Muscle layer of colon (tissue), 2 donors: ENCODE data around the gene DBT.
A peak's percentile ranks its signal among the peaks of the same experiment; 100 is the strongest.
"Not testable (repeated sequence)": the region's sequence is repeated elsewhere in the genome, so short reads cannot be mapped to it uniquely, and the experiment has no call there.

Experiments
- H3K27ac ChIP-seq: one replicate; pipeline ENCODE4 v1.7.0; 2013; ENCODE audit warnings: low read depth, mild to moderate bottlenecking, low read length, moderate library complexity
- H3K27me3 ChIP-seq, 2 donors: one replicate each; pipeline ENCODE4 v1.7.0; 2013; ENCODE audit warnings: low read length in 2 of 2, mild to moderate bottlenecking in 2 of 2; ENCODE audit not compliant: insufficient read depth in 2 of 2, control insufficient read depth in 1 of 2
- H3K36me3 ChIP-seq: one replicate; pipeline ENCODE4 v1.7.0; 2013; ENCODE audit warnings: mild to moderate bottlenecking, low read length; ENCODE audit not compliant: insufficient read depth
- H3K4me1 ChIP-seq: one replicate; pipeline ENCODE4 v1.7.0; 2013; ENCODE audit warnings: mild to moderate bottlenecking, low read length; ENCODE audit not compliant: insufficient read depth
- H3K4me3 ChIP-seq, 2 donors: one replicate each; pipeline ENCODE4 v1.7.0; 2013; ENCODE audit warnings: low read length in 2 of 2, low read depth in 1 of 2, mild to moderate bottlenecking in 1 of 2, moderate library complexity in 1 of 2
- H3K9ac ChIP-seq: one replicate; pipeline ENCODE4 v1.7.0; 2013; ENCODE audit warnings: low read length
- H3K9me3 ChIP-seq: one replicate; pipeline ENCODE4 v1.7.0; 2013; ENCODE audit warnings: mild to moderate bottlenecking, low read length
- donor health status: abdominal sarcoma.
- donor health status: Adenocarcinoma of cecum.

The DBT gene

DNA sequence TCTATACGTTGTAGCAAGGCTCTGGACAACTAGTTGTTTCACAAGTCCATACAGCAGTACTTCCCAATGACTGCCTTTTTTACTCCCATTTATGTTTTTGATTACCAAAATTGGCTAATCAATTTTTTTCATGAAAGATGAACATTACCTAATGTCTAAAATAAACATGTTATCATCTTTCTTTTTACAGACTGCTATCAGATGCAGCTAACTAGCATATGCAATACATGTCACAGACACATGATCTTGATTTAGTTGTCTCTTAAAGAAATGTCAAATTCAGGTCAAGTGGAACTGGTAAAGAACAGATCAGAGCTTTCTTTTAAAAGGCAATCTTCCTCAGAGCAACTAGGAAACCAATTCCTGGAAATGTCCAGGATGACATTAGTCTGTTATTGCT lies 630 bp upstream of the DBT start:
- H3K27ac ChIP-seq: peak overlapping the region; percentile 80

DNA sequence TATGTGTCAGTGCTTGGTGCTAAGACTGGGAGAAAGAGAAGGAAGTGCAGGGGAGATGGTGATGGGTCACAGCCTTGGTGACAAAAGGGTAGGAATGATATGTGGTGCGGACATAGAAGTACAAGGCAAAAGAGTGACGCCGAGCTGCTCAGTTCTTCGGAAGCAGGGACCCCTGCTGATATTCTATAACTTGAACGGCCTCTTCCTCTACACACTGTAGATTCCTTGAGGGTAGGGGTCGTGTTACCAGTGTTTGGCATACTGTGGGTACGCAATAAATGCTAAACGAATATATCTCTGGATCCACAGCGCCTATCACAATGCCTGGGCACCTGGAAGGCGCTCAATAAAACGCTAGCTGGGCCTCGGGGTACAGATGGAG lies 488 bp downstream of the DBT start:
- H3K27ac ChIP-seq: peak overlapping the region; percentile 80
- peak overlapping the region; percentile 95 to 99 for H3K4me3 ChIP-seq
- no peaks in the 10 kb centered on the region for H3K27me3 ChIP-seq
- peaks cover 9% of the 10 kb centered on the region for H3K4me1 ChIP-seq
- no peaks in the 10 kb centered on the region for H3K36me3 ChIP-seq
- peak overlapping the region; percentile 81 for H3K9ac ChIP-seq
- no peaks in the 10 kb centered on the region for H3K9me3 ChIP-seq

More for the DNA sequence above, 630 bp upstream of the DBT start:
- no peaks in the 10 kb centered on the region for H3K27me3 ChIP-seq
- H3K4me1 ChIP-seq: peaks cover 9% of the 10 kb centered on the region
- no peaks in the 10 kb centered on the region for H3K9me3 ChIP-seq
- H3K36me3 ChIP-seq: no peaks in the 10 kb centered on the region
- peak overlapping the region; percentile 95 to 99 for H3K4me3 ChIP-seq
- no peak overlapping the region for H3K9ac ChIP-seq

- Histone ChIP-seq H3K9me3 (no peaks in the 10 kb centered on the region), H3K36me3 (no peaks in the 10 kb centered on the region), H3K9ac (no peak overlapping the region), H3K4me3 (no peak overlapping the region), H3K27me3 (no peaks in the 10 kb centered on the region), H3K4me1 (peaks cover 9% of the 10 kb centered on the region), H3K27ac (no peak overlapping the region)
These were observed 2.9 kb downstream of the DBT start for GRCh38 chr1:100246738-100247137.

- H3K27me3 ChIP-seq: no peaks in the 10 kb centered on the region
- no peaks in the 10 kb centered on the region for H3K4me1 ChIP-seq
- no peaks in the 10 kb centered on the region for H3K9me3 ChIP-seq
- H3K36me3 ChIP-seq: peaks cover 20% of the 10 kb centered on the region
- H3K9ac ChIP-seq: no peak overlapping the region
- no peak overlapping the region for H3K27ac ChIP-seq
- no peak overlapping the region for H3K4me3 ChIP-seq
These were observed 9.0 kb downstream of the DBT start for GRCh38 chr1:100240631-100241030.

DNA sequence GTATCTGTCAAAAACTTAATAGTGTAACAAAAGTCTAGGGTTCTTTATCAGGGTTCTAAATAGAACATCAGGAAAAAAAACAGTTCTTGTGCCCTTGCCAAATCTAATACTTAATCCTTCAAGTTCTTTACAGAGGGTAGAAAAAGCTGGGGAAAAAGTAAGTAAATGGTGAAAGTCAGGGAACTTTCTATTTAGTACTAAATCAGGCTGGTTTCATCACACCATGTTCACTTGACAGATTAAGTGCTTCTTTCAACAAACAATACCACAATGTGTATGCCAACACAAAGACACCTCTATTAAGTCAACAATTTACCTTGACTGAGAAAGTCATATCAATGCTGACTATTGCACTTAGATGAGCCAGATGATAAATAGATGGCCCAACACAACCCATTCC lies 9.7 kb downstream of the DBT start:
- no peaks in the 10 kb centered on the region for H3K4me1 ChIP-seq
- H3K9ac ChIP-seq: no peak overlapping the region
- no peak overlapping the region for H3K27ac ChIP-seq
- H3K4me3 ChIP-seq: no peak overlapping the region
- H3K9me3 ChIP-seq: no peaks in the 10 kb centered on the region
- peaks cover 20% of the 10 kb centered on the region for H3K36me3 ChIP-seq
- no peaks in the 10 kb centered on the region for H3K27me3 ChIP-seq

- Histone ChIP-seq H3K36me3 (peaks cover 27% of the 10 kb centered on the region), H3K9ac (no peak overlapping the region), H3K27me3 (no peaks in the 10 kb centered on the region)
These were observed 12.5 kb downstream of the DBT start for GRCh38 chr1:100237091-100237490.

GRCh38 chr1:100234432-100234831 lies 15.2 kb downstream of the DBT start:
- no peak overlapping the region for H3K4me3 ChIP-seq
- no peak overlapping the region for H3K9ac ChIP-seq
- no peaks in the 10 kb centered on the region for H3K27me3 ChIP-seq
- H3K4me1 ChIP-seq: no peaks in the 10 kb centered on the region
- peaks cover 37% of the 10 kb centered on the region for H3K36me3 ChIP-seq
- H3K9me3 ChIP-seq: no peaks in the 10 kb centered on the region
- H3K27ac ChIP-seq: no peak overlapping the region

More at GRCh38 chr1:100237091-100237490, 12.5 kb downstream of the DBT start:
- Histone ChIP-seq H3K4me3 (no peak overlapping the region), H3K27ac (no peak overlapping the region), H3K4me1 (no peaks in the 10 kb centered on the region), H3K9me3 (no peaks in the 10 kb centered on the region)

DNA sequence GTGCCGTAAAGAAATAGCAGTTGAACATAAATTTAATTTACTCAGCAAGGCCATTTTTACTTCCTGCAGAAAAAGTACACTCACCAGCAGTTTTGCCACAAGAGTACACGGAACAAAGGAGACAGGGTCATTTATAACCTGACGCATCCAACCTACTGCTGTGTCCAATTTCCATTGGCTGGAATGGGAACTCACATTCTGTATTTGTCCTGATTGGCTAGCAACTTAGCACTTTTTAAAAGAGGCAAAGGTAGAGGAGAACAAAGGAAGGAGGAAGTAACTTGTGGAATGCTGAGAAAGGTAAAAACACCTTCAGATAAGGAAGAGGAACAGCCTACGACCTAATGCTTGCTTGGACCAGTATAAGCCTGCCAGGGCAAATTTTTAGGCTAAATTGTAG lies 16.1 kb downstream of the DBT start:
- H3K36me3 ChIP-seq: peaks cover 28% of the 10 kb centered on the region
- not testable (repeated sequence) for H3K4me3 ChIP-seq, H3K9me3 ChIP-seq, H3K4me1 ChIP-seq, H3K27ac ChIP-seq, H3K9ac ChIP-seq, H3K27me3 ChIP-seq

DNA sequence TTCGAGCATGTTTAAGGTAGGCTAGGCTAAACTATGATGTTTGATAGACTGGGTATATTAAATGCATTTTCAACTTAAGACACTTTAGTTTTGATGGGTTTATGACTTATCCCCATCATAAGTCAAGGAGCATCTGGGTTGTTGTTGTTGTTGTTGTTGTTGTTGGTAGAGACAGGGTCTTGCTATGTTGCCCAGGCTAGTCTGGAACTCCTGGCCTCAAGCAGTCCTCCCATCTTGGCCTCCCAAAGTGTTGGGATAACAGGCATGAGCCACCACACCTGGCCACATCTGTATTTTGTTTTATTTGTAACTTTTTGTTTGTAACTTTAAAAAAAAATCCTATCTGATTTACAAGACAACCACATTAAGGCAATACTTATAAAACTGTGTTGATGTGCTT lies 17.5 kb downstream of the DBT start:
- H3K9ac ChIP-seq: no peak overlapping the region
- H3K27ac ChIP-seq: no peak overlapping the region
- H3K27me3 ChIP-seq: no peaks in the 10 kb centered on the region
- H3K4me3 ChIP-seq: no peak overlapping the region
- H3K4me1 ChIP-seq: no peaks in the 10 kb centered on the region
- peaks cover 23% of the 10 kb centered on the region for H3K36me3 ChIP-seq
- H3K9me3 ChIP-seq: no peaks in the 10 kb centered on the region

DNA sequence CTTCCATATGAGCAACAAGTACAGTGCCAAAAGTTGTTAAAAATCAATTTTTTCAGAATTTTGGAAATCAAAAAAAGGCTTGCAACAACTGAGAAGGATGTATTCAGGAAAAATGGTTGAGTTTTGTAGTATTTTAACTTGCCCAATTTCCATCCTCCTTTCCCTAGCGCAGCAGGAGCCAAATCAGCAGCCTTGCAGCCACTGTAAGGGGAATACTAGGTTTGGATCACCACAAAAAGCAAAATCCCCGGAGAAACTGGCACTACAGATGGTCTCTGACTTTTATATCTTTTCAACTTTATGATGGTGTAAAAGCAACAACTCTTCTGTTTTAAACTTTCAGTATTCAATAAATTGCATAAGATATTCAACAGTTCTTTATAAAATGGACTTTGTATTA lies 17.9 kb downstream of the DBT start:
- Histone ChIP-seq H3K4me1 (no peaks in the 10 kb centered on the region), H3K9ac (no peak overlapping the region), H3K27me3 (no peaks in the 10 kb centered on the region), H3K4me3 (no peak overlapping the region), H3K36me3 (peaks cover 19% of the 10 kb centered on the region), H3K27ac (no peak overlapping the region), H3K9me3 (no peaks in the 10 kb centered on the region)

- no peak overlapping the region for H3K4me3 ChIP-seq
- peaks cover 16% of the 10 kb centered on the region for H3K36me3 ChIP-seq
- H3K27ac ChIP-seq: no peak overlapping the region
- H3K9ac ChIP-seq: no peak overlapping the region
- H3K9me3 ChIP-seq: no peaks in the 10 kb centered on the region
- H3K27me3 ChIP-seq: no peaks in the 10 kb centered on the region
- H3K4me1 ChIP-seq: no peaks in the 10 kb centered on the region
These were observed 18.9 kb downstream of the DBT start for GRCh38 chr1:100230765-100231164.

DNA sequence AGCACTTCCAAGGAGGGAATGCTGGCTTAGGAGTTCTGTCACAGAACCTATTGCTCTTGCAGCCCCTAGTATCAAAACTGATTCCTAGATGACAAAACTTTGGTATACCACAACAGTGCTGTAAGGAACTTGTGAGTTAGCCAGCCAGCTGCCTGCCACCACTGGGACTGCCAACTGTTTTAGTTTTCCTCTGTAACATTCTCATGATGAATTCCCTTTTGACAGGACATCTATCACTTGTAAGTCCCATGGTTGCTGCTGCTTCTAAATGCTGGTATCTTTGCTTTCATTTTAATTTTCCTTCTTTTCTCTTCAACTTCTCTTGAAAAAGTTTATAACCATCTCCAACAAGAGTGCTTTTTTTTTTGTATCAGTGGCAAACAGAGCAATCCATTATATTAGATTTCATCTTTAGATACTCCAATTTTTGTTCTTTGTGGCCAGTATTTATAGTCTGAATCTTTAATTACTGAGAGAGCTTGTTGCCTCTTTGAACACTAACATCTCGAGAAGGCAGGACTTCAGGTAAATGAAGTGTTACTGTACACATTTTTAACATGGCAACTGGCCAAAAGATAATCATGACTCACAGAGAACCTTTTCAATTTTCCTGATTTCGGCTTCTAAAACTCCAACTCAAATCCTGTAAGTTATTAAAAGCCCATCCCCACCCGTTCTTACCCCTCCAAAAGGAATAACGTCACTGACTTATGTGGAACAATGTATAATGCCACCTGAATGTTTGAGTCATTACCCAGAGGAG lies 19.8 kb downstream of the DBT start:
- H3K27me3 ChIP-seq: no peaks in the 10 kb centered on the region
- no peaks in the 10 kb centered on the region for H3K4me1 ChIP-seq
- H3K9me3 ChIP-seq: no peaks in the 10 kb centered on the region
- H3K4me3 ChIP-seq: no peak overlapping the region
- H3K9ac ChIP-seq: no peak overlapping the region
- no peak overlapping the region for H3K27ac ChIP-seq
- peaks cover 15% of the 10 kb centered on the region for H3K36me3 ChIP-seq
